Panc1 (cell line): ENCODE data around the gene RYR3. TPM values are rescaled to one million over a fixed set of nuclear protein-coding genes. Genes with fewer than 3 reads are reported as not detected.

Experiments used
- ATAC-seq: fragments of 200-7000 bp; cut with Tn5 transposase; 2 replicates; pipeline ENCODE4 v1.9.1; 2020; ENCODE audit warnings: mild to moderate bottlenecking, moderate library complexity
- BruUV-seq: library from RNA; stranded (reverse); fragments of 400-500 nt; replicated peaks from 2 replicates; lab custom pipeline; 2021; lab: Mats Ljungman, UMichigan
- CTCF ChIA-PET: fragments of 300-600 bp; sonication (Branson Sonifier 250); formaldehyde crosslinking; loops from one replicate; lab custom pipeline; 2022; ENCODE audit warnings: antibody characterized with exemption; lab: Charles Lee
- POLR2A ChIA-PET: fragments of 300-600 bp; sonication (Branson Sonifier 250); formaldehyde crosslinking; loops from one replicate; lab custom pipeline; 2022; ENCODE audit warnings: antibody characterized with exemption; lab: Charles Lee
- DNase-seq: peaks from one replicate; pipeline ENCODE4 v3.0.0-alpha.2; 2010; ENCODE audit warnings: low read depth, low spot score
- H3K27ac ChIP-seq: 2 replicates; pipeline ENCODE4 v1.5.1; 2011; ENCODE audit warnings: mild to moderate bottlenecking, low read length, inconsistent platforms
- H3K27me3 ChIP-seq: fragments of 200-500 bp; sonication (Bioruptor generic); 2 replicates; pipeline ENCODE4 v1.6.0; 2014; ENCODE audit warnings: low read length, inconsistent platforms; ENCODE audit not compliant: control insufficient read depth, insufficient read depth
- H3K36me3 ChIP-seq: fragments of 200-500 bp; sonication (Bioruptor generic); 2 replicates; pipeline ENCODE4 v1.5.1; 2014; ENCODE audit warnings: inconsistent platforms, mild to moderate bottlenecking, low read length, moderate library complexity; ENCODE audit not compliant: control insufficient read depth, insufficient read depth
- H3K4me1 ChIP-seq: 2 replicates; pipeline ENCODE4 v1.5.1; 2011; ENCODE audit warnings: inconsistent platforms, mild to moderate bottlenecking, low read length, moderate library complexity; ENCODE audit not compliant: control insufficient read depth, insufficient read depth
- H3K4me3 ChIP-seq, 2 experiments: 2 replicates each; pipeline ENCODE4 v1.5.1; 2011 to 2012; ENCODE audit warnings: low read depth in 2 of 2, low read length in 2 of 2, mild to moderate bottlenecking in 2 of 2, inconsistent platforms in 1 of 2, moderate library complexity in 1 of 2
- H3K9me3 ChIP-seq: fragments of 200-500 bp; sonication (Bioruptor generic); 2 replicates; pipeline ENCODE4 v1.5.1; 2014; ENCODE audit warnings: low read depth, mild to moderate bottlenecking, inconsistent platforms, low read length, moderate library complexity; ENCODE audit not compliant: control insufficient read depth, insufficient read depth
- POLR2AphosphoS5 ChIP-seq: IDR thresholded peaks from 2 replicates; pipeline ENCODE4 v1.6.1; 2012; ENCODE audit warnings: mild to moderate bottlenecking, low read depth, low read length, moderate library complexity
- SIN3A ChIP-seq: IDR thresholded peaks from 2 replicates; pipeline ENCODE4 v1.6.1; 2012; ENCODE audit warnings: low read depth, mild to moderate bottlenecking, low read length, moderate library complexity, borderline replicate concordance; ENCODE audit not compliant: insufficient read depth
- TCF7L2 ChIP-seq: IDR thresholded peaks from 2 replicates; pipeline ENCODE4 v1.6.1; 2011; ENCODE audit warnings: mild to moderate bottlenecking, low read depth, low read length, inconsistent platforms
- in situ Hi-C: cut with HindIII; loops from 2 replicates; pipeline ENCODE4 v1.10.0; 2016; ENCODE audit warnings: low sequenced_read_pairs, low pct_unique_long_range_greater_than_20kb
- intact Hi-C: fragments of 100-400 bp; cut with micrococcal nuclease; formaldehyde crosslinking; loops from one replicate; pipeline ENCODE4 v1.10.0; 2022; ENCODE audit not compliant: unreplicated experiment
- total RNA-seq: library from RNA; stranded (reverse); gene quantifications from one replicate; pipeline ENCODE4 v1.2.1, GENCODE V29; 2021; ENCODE audit not compliant: unreplicated experiment
- TF ChIP-seq, protein P1 (sequence below): fragments of 450-650 bp; IDR thresholded peaks from 2 replicates; pipeline ENCODE4 v1.5.1; 2017; ENCODE audit warnings: mild to moderate bottlenecking
- TF ChIP-seq, protein P2 (sequence below), 2 experiments: IDR thresholded peaks; 2 replicates each; pipeline ENCODE4 v1.6.1; 2011 to 2012; ENCODE audit warnings: low read depth in 2 of 2, control low read depth in 1 of 2, low read length in 1 of 2, mild to moderate bottlenecking in 1 of 2, moderate library complexity in 1 of 2; ENCODE audit not compliant: insufficient read depth in 1 of 2

RYR3 gene
- total RNA-seq, 1 experiment from 2014 or later: not detected

GRCh38 chr15:33839540-33839939 is 528.8 kb downstream of the RYR3 start:
- ChIA-PET POLR2A (no interaction called here), CTCF (no interaction called here)
- Histone ChIP-seq H3K9me3 (no peaks in the 10 kb centered on the region), H3K4me3 (no peak overlapping the region), H3K27me3 (0 out of 2 replicates have a peak, but pooled peaks cover 6% of the 10 kb centered on the region), H3K36me3 (no peaks in the 10 kb centered on the region), H3K27ac (no peak overlapping the region), H3K4me1 (no peaks in the 10 kb centered on the region)
- in situ Hi-C loops: no loop called here
- TF ChIP-seq POLR2AphosphoS5: no peak
- TF ChIP-seq, protein P1, sequence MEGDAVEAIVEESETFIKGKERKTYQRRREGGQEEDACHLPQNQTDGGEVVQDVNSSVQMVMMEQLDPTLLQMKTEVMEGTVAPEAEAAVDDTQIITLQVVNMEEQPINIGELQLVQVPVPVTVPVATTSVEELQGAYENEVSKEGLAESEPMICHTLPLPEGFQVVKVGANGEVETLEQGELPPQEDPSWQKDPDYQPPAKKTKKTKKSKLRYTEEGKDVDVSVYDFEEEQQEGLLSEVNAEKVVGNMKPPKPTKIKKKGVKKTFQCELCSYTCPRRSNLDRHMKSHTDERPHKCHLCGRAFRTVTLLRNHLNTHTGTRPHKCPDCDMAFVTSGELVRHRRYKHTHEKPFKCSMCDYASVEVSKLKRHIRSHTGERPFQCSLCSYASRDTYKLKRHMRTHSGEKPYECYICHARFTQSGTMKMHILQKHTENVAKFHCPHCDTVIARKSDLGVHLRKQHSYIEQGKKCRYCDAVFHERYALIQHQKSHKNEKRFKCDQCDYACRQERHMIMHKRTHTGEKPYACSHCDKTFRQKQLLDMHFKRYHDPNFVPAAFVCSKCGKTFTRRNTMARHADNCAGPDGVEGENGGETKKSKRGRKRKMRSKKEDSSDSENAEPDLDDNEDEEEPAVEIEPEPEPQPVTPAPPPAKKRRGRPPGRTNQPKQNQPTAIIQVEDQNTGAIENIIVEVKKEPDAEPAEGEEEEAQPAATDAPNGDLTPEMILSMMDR: no peak
- TF ChIP-seq SIN3A: no peak
- TF ChIP-seq, protein P2, sequence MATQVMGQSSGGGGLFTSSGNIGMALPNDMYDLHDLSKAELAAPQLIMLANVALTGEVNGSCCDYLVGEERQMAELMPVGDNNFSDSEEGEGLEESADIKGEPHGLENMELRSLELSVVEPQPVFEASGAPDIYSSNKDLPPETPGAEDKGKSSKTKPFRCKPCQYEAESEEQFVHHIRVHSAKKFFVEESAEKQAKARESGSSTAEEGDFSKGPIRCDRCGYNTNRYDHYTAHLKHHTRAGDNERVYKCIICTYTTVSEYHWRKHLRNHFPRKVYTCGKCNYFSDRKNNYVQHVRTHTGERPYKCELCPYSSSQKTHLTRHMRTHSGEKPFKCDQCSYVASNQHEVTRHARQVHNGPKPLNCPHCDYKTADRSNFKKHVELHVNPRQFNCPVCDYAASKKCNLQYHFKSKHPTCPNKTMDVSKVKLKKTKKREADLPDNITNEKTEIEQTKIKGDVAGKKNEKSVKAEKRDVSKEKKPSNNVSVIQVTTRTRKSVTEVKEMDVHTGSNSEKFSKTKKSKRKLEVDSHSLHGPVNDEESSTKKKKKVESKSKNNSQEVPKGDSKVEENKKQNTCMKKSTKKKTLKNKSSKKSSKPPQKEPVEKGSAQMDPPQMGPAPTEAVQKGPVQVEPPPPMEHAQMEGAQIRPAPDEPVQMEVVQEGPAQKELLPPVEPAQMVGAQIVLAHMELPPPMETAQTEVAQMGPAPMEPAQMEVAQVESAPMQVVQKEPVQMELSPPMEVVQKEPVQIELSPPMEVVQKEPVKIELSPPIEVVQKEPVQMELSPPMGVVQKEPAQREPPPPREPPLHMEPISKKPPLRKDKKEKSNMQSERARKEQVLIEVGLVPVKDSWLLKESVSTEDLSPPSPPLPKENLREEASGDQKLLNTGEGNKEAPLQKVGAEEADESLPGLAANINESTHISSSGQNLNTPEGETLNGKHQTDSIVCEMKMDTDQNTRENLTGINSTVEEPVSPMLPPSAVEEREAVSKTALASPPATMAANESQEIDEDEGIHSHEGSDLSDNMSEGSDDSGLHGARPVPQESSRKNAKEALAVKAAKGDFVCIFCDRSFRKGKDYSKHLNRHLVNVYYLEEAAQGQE (IDR thresholded peaks at IDR 0.05; ENCODE audit: insufficient read depth in 1 of 2, low read depth in 2 of 2, low read length in 1 of 2): no peak
- TF ChIP-seq TCF7L2: no peak
- BruUV-seq: no TSS peak
- no peak for DNase-seq
- no peak for ATAC-seq
- intact Hi-C loops: no loop called here

DNA sequence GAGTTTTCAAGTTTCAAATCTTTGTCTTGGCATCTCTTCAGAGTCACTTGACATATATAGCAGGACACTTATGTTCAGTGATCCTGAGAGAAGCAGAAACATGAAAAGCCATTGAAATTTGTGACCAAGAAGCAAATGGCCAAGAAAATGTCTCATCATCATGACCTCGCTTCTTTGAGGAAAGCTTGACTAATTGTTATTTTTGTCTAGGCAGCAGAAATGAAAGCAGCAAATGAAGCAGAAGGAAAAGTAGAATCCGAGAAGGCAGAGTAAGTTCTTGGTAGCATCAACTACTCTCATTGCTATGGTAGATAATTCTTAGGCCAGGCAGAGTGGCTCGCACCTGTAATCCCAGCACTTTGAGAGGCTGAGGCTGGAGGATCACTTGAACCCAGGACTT is 529.8 kb downstream of the RYR3 start:
- ChIA-PET CTCF (no interaction called here), POLR2A (no interaction called here)
- intact Hi-C loops (no loop called here), in situ Hi-C loops (no loop called here)
- no peak overlapping the region for H3K27ac ChIP-seq
- no peaks in the 10 kb centered on the region for H3K4me1 ChIP-seq
- H3K36me3 ChIP-seq: no peaks in the 10 kb centered on the region
- no peaks in the 10 kb centered on the region for H3K9me3 ChIP-seq
- TF ChIP-seq, protein P1: no peak
- TF ChIP-seq TCF7L2: no peak
- TF ChIP-seq POLR2AphosphoS5: no peak
- no peak for TF ChIP-seq SIN3A
- TF ChIP-seq, protein P2 (IDR thresholded peaks at IDR 0.05; ENCODE audit: insufficient read depth in 1 of 2, low read depth in 2 of 2, low read length in 1 of 2): no peak
- 0 out of 2 replicates have a peak, but pooled peaks cover 6% of the 10 kb centered on the region for H3K27me3 ChIP-seq
- no peak for ATAC-seq
- no TSS peak for BruUV-seq
- no peak overlapping the region for H3K4me3 ChIP-seq
- no peak for DNase-seq
